GM19455 (cell line): ENCODE results near the gene ZAR1L.
"Not testable (repeated sequence)": the region's sequence is repeated elsewhere in the genome, so short reads cannot be mapped to it uniquely, and the experiment has no call there.

Experiments used
- ATAC-seq: cut with Tn5 transposase; IDR thresholded peaks from one replicate; pipeline ENCODE4 v1.9.1; 2021; ENCODE audit not compliant: unreplicated experiment

ZAR1L gene, protein sequence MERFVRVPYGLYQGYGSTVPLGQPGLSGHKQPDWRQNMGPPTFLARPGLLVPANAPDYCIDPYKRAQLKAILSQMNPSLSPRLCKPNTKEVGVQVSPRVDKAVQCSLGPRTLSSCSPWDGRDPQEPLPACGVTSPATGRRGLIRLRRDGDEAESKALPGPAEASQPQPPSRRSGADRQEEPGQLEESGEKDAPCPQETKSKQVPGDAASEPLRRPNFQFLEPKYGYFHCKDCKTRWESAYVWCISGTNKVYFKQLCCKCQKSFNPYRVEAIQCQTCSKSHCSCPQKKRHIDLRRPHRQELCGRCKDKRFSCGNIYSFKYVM

DNA sequence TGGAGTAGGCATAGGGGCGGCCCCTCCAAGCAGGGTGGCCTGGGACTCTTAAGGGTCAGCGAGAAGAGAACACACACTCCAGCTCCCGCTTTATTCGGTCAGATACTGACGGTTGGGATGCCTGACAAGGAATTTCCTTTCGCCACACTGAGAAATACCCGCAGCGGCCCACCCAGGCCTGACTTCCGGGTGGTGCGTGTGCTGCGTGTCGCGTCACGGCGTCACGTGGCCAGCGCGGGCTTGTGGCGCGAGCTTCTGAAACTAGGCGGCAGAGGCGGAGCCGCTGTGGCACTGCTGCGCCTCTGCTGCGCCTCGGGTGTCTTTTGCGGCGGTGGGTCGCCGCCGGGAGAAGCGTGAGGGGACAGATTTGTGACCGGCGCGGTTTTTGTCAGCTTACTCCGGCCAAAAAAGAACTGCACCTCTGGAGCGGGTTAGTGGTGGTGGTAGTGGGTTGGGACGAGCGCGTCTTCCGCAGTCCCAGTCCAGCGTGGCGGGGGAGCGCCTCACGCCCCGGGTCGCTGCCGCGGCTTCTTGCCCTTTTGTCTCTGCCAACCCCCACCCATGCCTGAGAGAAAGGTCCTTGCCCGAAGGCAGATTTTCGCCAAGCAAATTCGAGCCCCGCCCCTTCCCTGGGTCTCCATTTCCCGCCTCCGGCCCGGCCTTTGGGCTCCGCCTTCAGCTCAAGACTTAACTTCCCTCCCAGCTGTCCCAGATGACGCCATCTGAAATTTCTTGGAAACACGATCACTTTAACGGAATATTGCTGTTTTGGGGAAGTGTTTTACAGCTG lies at the start of gene ZAR1L, which contains the start of gene BRCA2:
Gene ZAR1L, minus strand, starts transcription at position 126 of the 790 bp plus-strand sequence. CDS start 3,438 bp downstream, outside the sequence.
Gene BRCA2, plus strand, starts transcription at position 271 of the 790 bp plus-strand sequence. CDS start 953 bp downstream, outside the sequence.
- ATAC-seq, result peak; percentile 94

DNA sequence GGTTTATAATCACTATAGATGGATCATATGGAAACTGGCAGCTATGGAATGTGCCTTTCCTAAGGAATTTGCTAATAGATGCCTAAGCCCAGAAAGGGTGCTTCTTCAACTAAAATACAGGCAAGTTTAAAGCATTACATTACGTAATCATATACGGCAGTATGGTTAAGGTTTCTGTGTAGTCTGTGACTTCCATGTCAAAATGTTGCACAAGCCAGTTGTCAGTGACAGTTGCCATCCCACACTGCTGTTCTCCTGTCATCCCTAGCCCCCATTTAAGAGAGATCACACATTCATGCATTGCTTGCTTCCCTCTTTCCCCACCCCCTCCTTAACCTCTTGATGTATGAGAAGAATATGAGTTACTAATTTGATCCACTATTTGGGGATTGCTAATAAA lies 47.4 kb upstream of the ZAR1L start:
- no peak for ATAC-seq

DNA sequence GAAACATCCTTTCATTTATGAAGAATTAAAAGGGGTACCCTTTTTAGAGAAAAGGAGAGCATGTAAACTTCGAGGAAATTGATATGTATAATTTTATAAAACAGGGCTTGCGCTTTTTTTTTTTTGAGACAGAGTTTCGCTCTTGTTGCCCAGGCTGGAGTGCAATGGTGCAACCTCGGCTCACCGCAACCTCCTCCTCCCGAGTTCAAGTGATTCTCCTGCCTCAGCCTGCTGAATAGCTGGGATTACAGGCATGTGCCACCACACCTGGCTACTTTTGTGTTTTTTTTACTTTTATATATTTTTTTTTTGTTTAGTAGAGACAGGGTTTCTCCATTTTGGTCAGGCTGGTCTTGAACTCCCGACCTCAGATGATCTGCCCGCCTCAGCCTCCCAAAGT lies 40.8 kb upstream of the ZAR1L start:
- not testable (repeated sequence) for ATAC-seq

DNA sequence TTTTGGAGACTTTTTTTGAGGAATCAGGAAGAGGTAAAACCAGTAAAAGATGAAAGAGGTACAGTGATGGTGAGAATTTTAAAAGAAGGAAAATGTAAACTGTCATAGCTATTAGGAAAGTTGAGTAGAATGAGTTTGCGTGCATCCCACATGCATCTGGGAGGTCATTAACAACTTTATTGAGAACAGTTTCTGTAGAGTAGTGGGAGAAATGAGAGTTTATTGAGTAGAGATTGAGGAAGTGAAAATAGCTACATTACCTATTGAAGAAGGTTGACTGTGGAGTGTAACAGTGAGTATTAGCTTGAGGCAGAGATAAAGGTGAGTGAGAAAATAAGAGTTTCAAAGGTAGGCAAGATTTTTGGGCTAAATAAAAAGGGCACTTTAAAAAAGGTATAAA lies 38.9 kb upstream of the ZAR1L start:
- no peak for ATAC-seq

DNA sequence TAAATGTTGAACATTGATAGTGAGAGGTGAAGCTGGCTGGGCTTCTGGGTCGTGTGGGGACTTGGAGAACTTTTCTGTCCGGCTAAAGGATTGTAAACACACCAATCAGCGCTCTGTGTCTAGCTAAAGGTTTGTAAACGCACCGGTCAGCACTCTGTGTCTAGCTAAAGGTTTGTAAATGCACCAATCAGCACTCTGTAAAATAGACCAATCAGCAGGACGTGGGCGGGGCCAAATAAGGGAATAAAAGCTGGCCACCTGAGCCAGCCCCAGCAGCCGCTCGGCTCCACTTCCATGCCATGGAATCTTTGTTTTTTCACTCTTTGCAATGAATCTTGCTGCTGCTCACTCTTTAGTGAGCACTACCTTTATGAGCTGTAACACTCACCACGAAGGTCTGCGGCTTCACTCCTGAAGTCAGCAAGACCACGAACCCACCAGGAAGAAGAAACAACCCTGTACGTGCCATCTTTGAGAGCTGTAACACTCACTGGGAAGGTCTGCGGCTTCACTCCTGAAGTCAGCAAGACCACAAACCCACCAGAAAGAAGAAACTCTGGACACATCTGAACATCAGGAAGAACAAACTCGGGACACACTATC lies 35.8 kb upstream of the ZAR1L start:
- ATAC-seq, result not testable (repeated sequence)

DNA sequence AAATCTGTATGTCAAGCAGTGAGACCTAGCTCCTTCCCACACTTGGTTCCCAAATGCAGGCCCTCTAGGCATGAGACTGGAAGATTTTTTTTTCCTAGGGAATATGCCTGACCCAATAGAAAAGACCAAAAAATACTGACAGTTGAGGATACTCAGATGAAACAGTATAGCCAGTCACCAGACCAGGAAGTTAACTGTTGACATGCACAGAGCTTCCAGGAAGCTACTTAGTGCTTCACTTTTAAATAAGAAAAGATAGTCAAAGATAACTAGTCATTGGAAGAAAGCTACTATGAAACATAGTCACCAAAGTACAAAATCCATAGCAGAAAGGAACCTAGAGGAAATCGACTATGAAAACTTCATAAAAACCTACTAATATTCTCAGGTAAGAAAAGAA lies 32.5 kb upstream of the ZAR1L start:
- no peak for ATAC-seq

DNA sequence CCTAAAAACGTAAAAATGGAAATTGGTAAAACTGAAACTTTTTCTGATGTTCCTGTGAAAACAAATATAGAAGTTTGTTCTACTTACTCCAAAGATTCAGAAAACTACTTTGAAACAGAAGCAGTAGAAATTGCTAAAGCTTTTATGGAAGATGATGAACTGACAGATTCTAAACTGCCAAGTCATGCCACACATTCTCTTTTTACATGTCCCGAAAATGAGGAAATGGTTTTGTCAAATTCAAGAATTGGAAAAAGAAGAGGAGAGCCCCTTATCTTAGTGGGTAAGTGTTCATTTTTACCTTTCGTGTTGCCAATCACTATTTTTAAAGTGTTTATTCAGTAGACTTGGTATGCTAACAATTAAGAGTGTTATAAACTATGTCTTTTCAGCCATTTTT lies 25.8 kb upstream of the ZAR1L start:
- ATAC-seq, result no peak

DNA sequence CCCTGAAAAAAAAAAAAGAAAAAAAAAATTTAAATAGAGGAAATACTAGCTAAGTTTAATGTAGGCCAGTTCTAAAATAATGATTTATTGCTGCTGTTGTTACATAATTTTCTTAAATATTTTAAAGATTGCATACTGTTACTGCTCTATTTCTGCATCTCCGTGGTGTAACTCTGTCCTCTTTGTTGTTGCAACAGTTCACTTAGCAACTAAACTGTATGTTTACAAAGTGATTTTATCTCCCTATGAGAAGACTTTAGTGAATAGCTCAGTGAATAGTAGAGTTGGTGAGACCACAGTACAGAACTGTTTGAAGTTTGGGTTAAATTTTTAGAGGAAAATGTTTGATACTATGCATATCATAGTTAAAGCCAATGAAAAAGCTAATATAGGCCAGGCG lies 19.5 kb upstream of the ZAR1L start:
- ATAC-seq, result no peak

DNA sequence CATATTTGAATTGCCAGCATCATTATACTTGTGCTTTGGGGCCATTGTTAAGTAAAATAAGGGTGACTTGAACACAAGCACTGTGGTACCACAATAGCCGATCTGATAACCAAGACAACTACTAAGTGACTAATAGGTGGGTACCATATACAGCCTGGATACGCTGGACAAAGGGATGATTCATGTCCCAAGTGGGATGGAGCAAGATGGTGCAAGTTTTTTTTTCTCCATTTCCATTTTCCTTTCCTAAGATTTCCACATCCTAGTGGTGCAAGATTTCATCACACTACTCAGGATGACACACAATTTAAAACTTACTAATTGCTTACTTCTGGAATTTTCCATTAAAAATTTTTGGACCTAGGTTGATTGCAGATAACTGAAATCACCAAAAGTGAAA lies 15.3 kb upstream of the ZAR1L start:
- ATAC-seq, result no peak

DNA sequence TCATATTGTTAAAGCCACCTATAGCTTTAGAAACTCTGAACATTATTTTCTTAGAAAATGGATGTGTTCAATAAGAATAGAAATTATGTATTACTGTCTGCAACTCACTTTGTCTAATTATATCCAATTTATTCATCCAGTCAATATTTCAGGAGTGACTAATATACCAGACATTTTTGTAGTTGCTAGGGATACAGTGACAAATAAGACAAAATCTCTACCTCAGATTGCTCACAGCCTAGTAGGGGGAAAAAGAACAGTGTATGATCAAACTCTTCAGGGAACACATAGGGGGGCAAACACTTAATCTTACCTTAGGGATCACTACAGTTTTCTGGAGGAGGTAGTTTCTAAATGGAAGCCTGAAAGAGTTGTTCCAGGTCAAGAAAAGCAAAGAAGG lies 8.7 kb upstream of the ZAR1L start:
- ATAC-seq, result no peak

DNA sequence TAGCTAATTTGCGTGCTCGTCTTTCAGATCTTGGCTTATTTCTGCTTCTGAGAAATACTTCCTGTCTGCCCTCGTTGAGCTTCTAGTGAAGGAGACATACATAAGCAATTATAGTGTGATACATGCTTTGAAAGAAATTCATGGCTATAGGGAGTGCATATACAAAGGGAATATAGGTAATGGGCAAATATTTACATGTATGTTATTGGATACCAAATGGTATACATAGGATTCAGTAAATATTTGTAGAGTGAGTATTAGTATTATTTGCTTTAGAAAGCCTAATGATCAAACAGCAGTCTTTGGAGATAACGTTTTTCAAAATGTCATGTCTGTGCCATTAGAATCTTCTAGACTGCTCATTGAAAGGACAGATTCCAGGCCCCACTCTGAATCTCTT lies 5.4 kb upstream of the ZAR1L start:
- ATAC-seq, result no peak

DNA sequence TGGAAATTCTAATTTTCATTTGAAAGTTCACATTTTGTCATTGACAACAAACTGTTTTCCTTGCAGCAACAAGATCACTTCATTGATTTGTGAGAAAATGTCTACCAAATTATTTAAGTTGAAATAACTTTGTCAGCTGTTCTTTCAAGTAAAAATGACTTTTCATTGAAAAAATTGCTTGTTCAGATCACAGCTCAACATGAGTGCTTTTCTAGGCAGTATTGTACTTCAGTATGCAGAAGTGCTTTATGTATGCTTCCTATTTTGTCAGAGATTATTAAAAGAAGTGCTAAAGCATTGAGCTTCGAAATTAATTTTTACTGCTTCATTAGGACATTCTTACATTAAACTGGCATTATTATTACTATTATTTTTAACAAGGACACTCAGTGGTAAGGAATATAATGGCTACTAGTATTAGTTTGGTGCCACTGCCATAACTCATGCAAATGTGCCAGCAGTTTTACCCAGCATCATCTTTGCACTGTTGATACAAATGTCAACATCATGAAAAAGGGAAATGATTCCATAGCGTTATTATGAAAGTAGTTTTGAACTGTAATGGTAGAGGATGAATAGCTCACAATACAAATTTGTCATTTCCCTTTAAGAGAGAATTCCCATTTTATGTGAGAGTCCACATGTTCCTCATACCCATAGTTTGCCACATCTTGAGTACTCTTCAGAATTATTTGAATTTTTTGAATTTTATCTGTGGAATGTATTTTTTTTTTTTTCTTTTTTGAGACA lies 2.7 kb upstream of the ZAR1L start:
- ATAC-seq, result no peak

DNA sequence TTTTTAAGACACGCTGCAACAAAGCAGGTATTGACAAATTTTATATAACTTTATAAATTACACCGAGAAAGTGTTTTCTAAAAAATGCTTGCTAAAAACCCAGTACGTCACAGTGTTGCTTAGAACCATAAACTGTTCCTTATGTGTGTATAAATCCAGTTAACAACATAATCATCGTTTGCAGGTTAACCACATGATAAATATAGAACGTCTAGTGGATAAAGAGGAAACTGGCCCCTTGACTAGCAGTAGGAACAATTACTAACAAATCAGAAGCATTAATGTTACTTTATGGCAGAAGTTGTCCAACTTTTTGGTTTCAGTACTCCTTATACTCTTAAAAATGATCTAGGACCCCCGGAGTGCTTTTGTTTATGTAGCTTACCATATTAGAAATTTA lies 1.3 kb upstream of the ZAR1L start:
- ATAC-seq, result no peak

DNA sequence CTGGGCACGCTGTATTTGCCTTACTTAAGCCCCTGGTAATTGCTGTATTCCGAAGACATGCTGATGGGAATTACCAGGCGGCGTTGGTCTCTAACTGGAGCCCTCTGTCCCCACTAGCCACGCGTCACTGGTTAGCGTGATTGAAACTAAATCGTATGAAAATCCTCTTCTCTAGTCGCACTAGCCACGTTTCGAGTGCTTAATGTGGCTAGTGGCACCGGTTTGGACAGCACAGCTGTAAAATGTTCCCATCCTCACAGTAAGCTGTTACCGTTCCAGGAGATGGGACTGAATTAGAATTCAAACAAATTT lies 821 bp upstream of the ZAR1L start:
- ATAC-seq, result peak; percentile 52

DNA sequence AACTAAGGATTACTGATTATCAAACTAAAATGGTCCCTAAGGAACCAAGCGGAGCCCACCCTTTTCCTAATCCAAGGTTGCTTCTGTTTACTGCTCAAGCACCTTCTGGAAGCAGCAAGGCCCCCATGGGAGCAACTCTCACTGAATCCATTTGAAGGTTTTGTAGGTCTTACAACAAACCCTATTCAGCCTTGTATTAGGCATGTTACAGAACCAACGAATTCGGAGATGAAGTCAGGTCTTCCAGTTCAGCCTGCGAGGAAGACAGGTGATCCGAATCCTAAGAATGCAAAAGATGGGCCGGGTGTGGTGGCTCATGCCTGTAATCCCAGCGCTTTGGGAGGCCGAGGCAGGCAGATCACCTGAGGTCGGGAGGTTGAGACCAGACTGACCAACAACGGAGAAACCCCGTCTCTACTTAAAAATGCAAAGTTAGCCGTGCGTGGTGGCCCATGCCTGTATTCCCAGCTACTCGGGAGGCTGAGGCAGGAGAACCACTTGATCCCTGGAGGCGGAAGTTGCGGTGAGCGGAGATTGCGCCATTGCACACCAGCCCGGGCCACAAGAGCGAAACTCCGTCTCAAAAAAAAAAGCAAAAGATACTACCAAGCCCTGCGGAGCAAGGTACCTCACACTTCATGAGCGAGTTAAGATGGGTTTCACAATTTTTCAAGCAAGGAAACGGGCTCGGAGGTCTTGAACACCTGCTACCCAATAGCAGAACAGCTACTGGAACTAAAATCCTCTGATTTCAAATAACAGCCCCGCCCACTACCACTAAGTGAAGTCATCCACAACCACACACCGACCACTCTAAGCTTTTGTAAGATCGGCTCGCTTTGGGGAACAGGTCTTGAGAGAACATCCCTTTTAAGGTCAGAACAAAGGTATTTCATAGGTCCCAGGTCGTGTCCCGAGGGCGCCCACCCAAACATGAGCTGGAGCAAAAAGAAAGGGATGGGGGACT lies 609 bp downstream of the ZAR1L start:
- ATAC-seq, result peak; percentile 5

DNA sequence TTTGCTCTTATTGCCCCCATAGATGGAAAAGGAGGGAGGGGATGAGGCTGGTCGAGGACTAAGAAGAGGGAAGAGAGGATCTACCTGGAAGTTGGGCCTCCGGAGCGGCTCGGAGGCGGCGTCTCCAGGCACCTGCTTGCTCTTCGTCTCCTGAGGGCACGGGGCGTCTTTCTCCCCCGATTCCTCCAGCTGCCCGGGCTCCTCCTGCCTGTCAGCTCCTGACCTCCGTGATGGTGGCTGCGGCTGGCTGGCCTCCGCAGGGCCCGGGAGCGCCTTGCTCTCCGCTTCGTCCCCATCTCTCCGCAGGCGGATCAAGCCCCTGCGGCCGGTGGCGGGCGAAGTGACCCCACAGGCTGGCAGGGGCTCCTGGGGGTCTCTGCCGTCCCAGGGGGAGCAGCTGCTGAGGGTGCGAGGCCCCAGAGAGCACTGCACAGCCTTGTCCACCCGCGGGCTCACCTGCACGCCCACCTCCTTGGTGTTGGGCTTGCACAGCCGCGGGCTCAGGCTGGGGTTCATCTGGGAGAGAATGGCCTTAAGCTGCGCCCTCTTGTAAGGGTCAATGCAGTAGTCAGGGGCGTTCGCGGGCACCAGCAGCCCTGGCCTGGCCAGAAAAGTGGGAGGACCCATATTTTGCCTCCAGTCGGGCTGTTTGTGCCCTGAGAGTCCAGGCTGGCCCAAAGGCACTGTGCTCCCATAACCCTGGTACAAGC lies 3.8 kb downstream of the ZAR1L start:
- no peak for ATAC-seq

DNA sequence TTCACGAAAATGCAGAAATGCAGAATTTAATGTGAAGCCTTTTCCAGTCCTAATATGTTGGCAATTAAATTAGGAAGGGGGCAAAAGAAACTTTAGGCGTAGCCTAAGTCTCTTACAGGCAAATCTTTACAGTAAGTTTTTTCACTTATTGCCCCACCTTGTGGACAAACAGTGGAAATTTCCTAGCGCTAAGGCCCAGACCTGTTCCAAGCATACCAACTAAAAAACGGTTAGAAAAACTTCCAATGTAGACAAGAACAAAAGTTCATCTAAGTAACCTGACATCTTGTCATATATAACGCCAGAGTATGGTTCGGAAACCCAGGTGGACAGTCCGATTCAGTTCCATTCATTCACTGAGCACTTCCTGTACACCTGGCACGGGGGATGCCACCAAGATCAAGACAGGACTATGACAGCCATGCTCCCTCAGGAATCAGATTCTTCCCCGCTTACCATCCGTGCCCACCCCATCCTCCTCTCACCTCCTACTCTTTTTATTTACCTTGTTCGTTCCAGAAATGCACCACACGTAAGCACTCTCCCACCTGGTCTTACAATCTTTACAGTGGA lies 4.9 kb downstream of the ZAR1L start:
- ATAC-seq, result peak; percentile 77

DNA sequence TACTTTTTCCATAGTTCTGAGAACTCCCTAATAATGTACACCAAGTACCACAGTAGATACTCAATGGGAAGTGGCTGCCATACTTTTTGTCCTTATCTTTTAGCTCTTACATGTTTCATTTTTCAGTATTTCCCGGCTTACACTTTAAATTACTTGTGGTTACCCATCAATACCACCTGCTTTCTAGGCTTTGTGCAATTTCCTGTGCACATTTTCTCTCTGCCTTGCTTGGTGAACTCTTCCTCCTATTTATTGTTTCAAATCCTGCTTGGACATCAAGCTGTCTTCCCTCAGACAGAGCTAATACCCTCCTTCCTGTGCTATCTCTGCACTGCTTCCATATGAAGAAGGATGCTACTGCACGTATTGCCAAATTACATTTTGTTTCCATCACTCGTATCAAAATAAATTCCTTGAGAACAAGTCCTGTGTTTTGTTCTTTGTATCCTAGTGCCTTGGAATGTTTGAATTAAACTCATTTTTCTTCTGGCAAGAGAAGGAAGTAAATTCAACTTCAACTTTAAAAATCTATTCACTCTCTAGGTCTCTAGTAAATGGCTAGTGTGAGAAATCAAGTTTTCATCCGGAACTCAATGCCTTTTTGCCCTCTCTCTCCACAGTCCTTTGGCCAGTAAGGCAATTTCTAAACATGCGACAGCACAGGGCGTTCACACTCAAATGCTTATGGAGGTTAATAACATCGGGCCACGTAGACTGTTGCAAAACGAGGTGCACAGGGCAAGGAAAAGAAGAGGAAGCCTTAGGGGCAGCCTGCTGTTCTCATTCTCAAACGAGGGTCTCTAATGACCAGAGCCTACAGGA lies 5.6 kb downstream of the ZAR1L start:
- ATAC-seq, result peak; percentile 35
